ENCODE measurements around the gene CACNA1S.

CACNA1S gene

GRCh38 chr1:201093561-201093960 is 18.7 kb downstream of the CACNA1S start:
- DNase-seq (ENCODE audit: low read depth) = no peak

- DNase-seq (ENCODE audit: low read depth) = no peak
Observed at GRCh38 chr1:201092738-201093137, 19.5 kb downstream of the CACNA1S start.

GRCh38 chr1:201091256-201091655 is 21.0 kb downstream of the CACNA1S start:
- no peak for DNase-seq (ENCODE audit: low read depth)

- peak; percentile 42 for DNase-seq (ENCODE audit: low read depth)
Observed at GRCh38 chr1:201090541-201090940, 21.7 kb downstream of the CACNA1S start.

- DNase-seq (ENCODE audit: low read depth) = no peak
Observed at GRCh38 chr1:201089596-201089995, 22.6 kb downstream of the CACNA1S start.

- no peak for DNase-seq (ENCODE audit: low read depth)
Observed at GRCh38 chr1:201088901-201089525, 23.2 kb downstream of the CACNA1S start.

- DNase-seq (ENCODE audit: low read depth) = no peak
Observed at GRCh38 chr1:201088395-201088794, 23.8 kb downstream of the CACNA1S start.

GRCh38 chr1:201085902-201086735 is 26.1 kb downstream of the CACNA1S start:
- peak; percentile 30 for DNase-seq (ENCODE audit: low read depth)

GRCh38 chr1:201084295-201084694 is 27.9 kb downstream of the CACNA1S start:
- DNase-seq (ENCODE audit: low read depth) = no peak

GRCh38 chr1:201083741-201084140 is 28.5 kb downstream of the CACNA1S start:
- DNase-seq (ENCODE audit: low read depth) = no peak

- DNase-seq (ENCODE audit: low read depth) = no peak
Observed at GRCh38 chr1:201080135-201080534, 32.1 kb downstream of the CACNA1S start.

GRCh38 chr1:201077736-201078135 is 34.5 kb downstream of the CACNA1S start:
- DNase-seq (ENCODE audit: low read depth) = no peak

GRCh38 chr1:201077116-201077515 is 35.1 kb downstream of the CACNA1S start:
- DNase-seq (ENCODE audit: low read depth) = no peak

- DNase-seq (ENCODE audit: low read depth) = no peak
Observed at GRCh38 chr1:201076092-201076491, 36.1 kb downstream of the CACNA1S start.

GRCh38 chr1:201074018-201074417 is 38.2 kb downstream of the CACNA1S start:
- no peak for DNase-seq (ENCODE audit: low read depth)

- no peak for DNase-seq (ENCODE audit: low read depth)
Observed at GRCh38 chr1:201072922-201073321, 39.3 kb downstream of the CACNA1S start.

- no peak for DNase-seq (ENCODE audit: low read depth)
Observed at GRCh38 chr1:201072149-201072548, 40.1 kb downstream of the CACNA1S start.

GRCh38 chr1:201069636-201070035 is 42.6 kb downstream of the CACNA1S start:
- DNase-seq (ENCODE audit: low read depth) = no peak

- DNase-seq (ENCODE audit: low read depth) = no peak
Observed at GRCh38 chr1:201068976-201069375, 43.2 kb downstream of the CACNA1S start.

GRCh38 chr1:201066986-201067385 is 45.2 kb downstream of the CACNA1S start:
- no peak for DNase-seq (ENCODE audit: low read depth)

GRCh38 chr1:201065686-201066085 is 46.5 kb downstream of the CACNA1S start:
- DNase-seq (ENCODE audit: low read depth) = no peak

GRCh38 chr1:201064806-201065205 is 47.4 kb downstream of the CACNA1S start:
- DNase-seq (ENCODE audit: low read depth) = no peak

GRCh38 chr1:201063145-201063544 is 49.1 kb downstream of the CACNA1S start:
- DNase-seq (ENCODE audit: low read depth) = no peak

Data from fibroblast of gingiva (primary cell).